Mesendoderm (in vitro differentiated cells): ENCODE data around the gene SAMMSON.

Source experiments
- DNase-seq: peaks from one replicate; pipeline ENCODE4 v3.0.0; 2013
- H2AK5ac ChIP-seq: 2 replicates; pipeline ENCODE4 v1.6.1; 2013; ENCODE audit warnings: low read length, inconsistent platforms
- H2BK120ac ChIP-seq: 2 replicates; pipeline ENCODE4 v1.6.1; 2013; ENCODE audit warnings: low read depth, mild to moderate bottlenecking, low read length, moderate library complexity, mixed read lengths
- H2BK15ac ChIP-seq: replicated peaks from 2 replicates; pipeline ENCODE4 v1.6.1; 2013; ENCODE audit warnings: low read depth, mild to moderate bottlenecking, moderate library complexity
- H2BK5ac ChIP-seq: 2 replicates; pipeline ENCODE4 v1.6.1; 2013; ENCODE audit warnings: low read length, inconsistent platforms
- H3K18ac ChIP-seq: 2 replicates; pipeline ENCODE4 v1.6.1; 2013; ENCODE audit warnings: mild to moderate bottlenecking, low read length, mixed read lengths
- H3K23ac ChIP-seq: one replicate; pipeline ENCODE4 v1.6.1; 2013; ENCODE audit warnings: low read length
- H3K27ac ChIP-seq: 2 replicates; pipeline ENCODE4 v1.5.1; 2013; ENCODE audit warnings: low read depth, mild to moderate bottlenecking, inconsistent platforms, low read length, moderate library complexity
- H3K27me3 ChIP-seq: 2 replicates; pipeline ENCODE4 v1.6.1; 2013; ENCODE audit warnings: low read length, control low read depth, mild to moderate bottlenecking, inconsistent platforms; ENCODE audit not compliant: insufficient read depth, poor library complexity
- H3K36me3 ChIP-seq: 2 replicates; pipeline ENCODE4 v1.6.1; 2013; ENCODE audit warnings: low read length, inconsistent platforms; ENCODE audit not compliant: control insufficient read depth, insufficient read depth
- H3K4ac ChIP-seq: one replicate; pipeline ENCODE4 v1.6.1; 2013; ENCODE audit warnings: low read depth, mild to moderate bottlenecking, low read length, moderate library complexity
- H3K4me1 ChIP-seq: 2 replicates; pipeline ENCODE4 v1.6.1; 2013; ENCODE audit warnings: low read depth, low read length, inconsistent platforms; ENCODE audit not compliant: control insufficient read depth
- H3K4me2 ChIP-seq: 2 replicates; pipeline ENCODE4 v1.6.1; 2013; ENCODE audit warnings: low read length
- H3K4me3 ChIP-seq: 2 replicates; pipeline ENCODE4 v1.5.1; 2013; ENCODE audit warnings: mild to moderate bottlenecking, low read length
- H3K56ac ChIP-seq: one replicate; pipeline ENCODE4 v1.6.1; 2013; ENCODE audit warnings: low read length
- H3K79me1 ChIP-seq: 2 replicates; pipeline ENCODE4 v1.6.1; 2013; ENCODE audit warnings: low read length, inconsistent platforms
- H3K79me2 ChIP-seq: 2 replicates; pipeline ENCODE4 v1.6.1; 2013; ENCODE audit warnings: mild to moderate bottlenecking, low read length; ENCODE audit not compliant: control insufficient read depth, insufficient read depth
- H3K9ac ChIP-seq: 2 replicates; pipeline ENCODE4 v1.6.1; 2013; ENCODE audit warnings: low read length, inconsistent platforms
- H4K5ac ChIP-seq: one replicate; pipeline ENCODE4 v1.6.1; 2013; ENCODE audit warnings: low read length
- H4K8ac ChIP-seq: one replicate; pipeline ENCODE4 v1.6.1; 2013; ENCODE audit warnings: low read depth, mild to moderate bottlenecking, control low read depth, low read length, moderate library complexity
- WGBS: extraction: QIAGEN DNeasy Blood & Tissue Kit; methylation state at CpG from one replicate; pipeline ENCODE4 v1.1.7; 2013; ENCODE audit warnings: low lambda C conversion rate, missing lambda C conversion rate; ENCODE audit not compliant: insufficient coverage; ENCODE audit errors: extremely low coverage; 5-methylcytosine and 5-hydroxymethylcytosine counted together

Gene SAMMSON

DNA sequence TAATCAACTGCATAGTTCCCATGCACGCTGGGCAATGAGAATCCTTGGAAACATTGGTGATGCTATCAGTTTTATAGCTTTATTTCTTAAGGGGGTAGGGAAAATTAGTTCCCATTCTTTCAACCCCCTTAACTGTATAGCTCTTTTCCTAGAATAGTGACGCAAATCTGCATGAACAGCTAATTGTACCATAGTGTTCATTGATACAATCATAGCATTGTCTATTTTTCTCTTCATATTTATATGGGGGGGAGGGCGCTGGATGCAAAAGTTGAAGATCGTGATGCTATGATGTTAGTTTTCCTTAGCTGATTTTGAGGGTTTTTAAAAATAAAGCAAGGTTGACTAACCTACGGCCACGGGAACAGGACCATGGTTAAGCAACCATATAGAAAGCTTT is 32.4 kb upstream of the SAMMSON start:
- H3K18ac ChIP-seq = no peak overlapping the region
- H3K4me1 ChIP-seq = no peaks in the 10 kb centered on the region
- no peaks in the 10 kb centered on the region for H3K79me1 ChIP-seq
- H2BK5ac ChIP-seq = no peak overlapping the region
- H2AK5ac ChIP-seq = no peak overlapping the region
- no peak for DNase-seq
- H4K8ac ChIP-seq = no peak overlapping the region
- no peak overlapping the region for H3K9ac ChIP-seq
- no peak overlapping the region for H3K23ac ChIP-seq
- H3K36me3 ChIP-seq = no peaks in the 10 kb centered on the region
- no peaks in the 10 kb centered on the region for H3K27me3 ChIP-seq
- H4K5ac ChIP-seq = no peak overlapping the region
- H3K4me2 ChIP-seq = no peak overlapping the region
- no peak overlapping the region for H3K56ac ChIP-seq
- WGBS = no CpG with 5 or more reads among the region's 6 CpGs
- no peak overlapping the region for H3K27ac ChIP-seq
- H2BK15ac ChIP-seq = no peak overlapping the region
- H2BK120ac ChIP-seq = no peak overlapping the region
- H3K4me3 ChIP-seq = no peak overlapping the region
- H3K79me2 ChIP-seq = no peaks in the 10 kb centered on the region
- H3K4ac ChIP-seq = no peak overlapping the region

DNA sequence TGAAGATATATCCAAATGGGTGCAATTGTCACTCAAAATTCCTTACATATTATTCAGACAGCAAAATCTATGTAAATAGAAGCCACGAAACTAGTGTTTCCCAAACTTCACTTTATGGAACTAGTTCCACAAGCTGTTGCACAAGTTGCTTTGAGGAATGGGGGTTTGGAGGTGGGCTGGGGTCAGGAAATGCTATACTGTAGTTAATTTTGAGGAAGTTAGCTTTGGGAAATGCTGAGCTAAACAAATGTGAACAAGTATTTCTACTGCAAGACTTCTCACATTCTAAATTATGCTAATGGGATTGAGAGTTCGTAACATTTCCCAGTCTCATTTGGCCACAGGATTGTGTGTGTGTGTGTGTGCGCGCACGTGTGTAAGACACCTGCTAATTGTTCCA is 28.7 kb upstream of the SAMMSON start:
- no peak overlapping the region for H3K4ac ChIP-seq
- H2BK120ac ChIP-seq = no peak overlapping the region
- H3K4me1 ChIP-seq = no peaks in the 10 kb centered on the region
- H3K27ac ChIP-seq = no peak overlapping the region
- no peak overlapping the region for H3K4me2 ChIP-seq
- no peak overlapping the region for H4K5ac ChIP-seq
- no peak overlapping the region for H4K8ac ChIP-seq
- no peaks in the 10 kb centered on the region for H3K79me2 ChIP-seq
- no peaks in the 10 kb centered on the region for H3K27me3 ChIP-seq
- H2AK5ac ChIP-seq = no peak overlapping the region
- H2BK15ac ChIP-seq = no peak overlapping the region
- H3K79me1 ChIP-seq = no peaks in the 10 kb centered on the region
- no peak for DNase-seq
- H3K36me3 ChIP-seq = no peaks in the 10 kb centered on the region
- no peak overlapping the region for H3K23ac ChIP-seq
- no CpG with 5 or more reads among the region's 5 CpGs for WGBS
- H3K18ac ChIP-seq = no peak overlapping the region
- no peak overlapping the region for H3K4me3 ChIP-seq
- H3K56ac ChIP-seq = no peak overlapping the region
- no peak overlapping the region for H2BK5ac ChIP-seq
- no peak overlapping the region for H3K9ac ChIP-seq

DNA sequence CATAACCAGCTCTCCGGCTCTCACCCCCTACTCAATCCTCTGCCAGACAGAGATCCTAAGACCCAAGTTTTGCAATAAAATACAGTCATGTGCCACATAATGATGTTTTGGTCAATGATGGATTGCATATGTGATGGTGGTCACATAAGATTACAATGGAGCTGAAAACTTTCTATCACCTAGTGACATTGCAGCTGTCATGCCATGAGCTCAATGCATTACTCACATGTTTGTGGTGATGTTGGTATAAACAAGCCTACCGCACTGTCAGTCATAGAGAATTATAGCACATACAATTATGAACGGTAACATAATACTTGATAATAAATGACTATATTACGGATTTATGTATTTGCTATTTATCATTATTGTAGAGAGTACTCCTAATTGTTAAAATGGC is 26.9 kb upstream of the SAMMSON start:
- no peak overlapping the region for H3K27ac ChIP-seq
- no CpG with 5 or more reads among the region's 4 CpGs for WGBS
- DNase-seq = no peak

DNA sequence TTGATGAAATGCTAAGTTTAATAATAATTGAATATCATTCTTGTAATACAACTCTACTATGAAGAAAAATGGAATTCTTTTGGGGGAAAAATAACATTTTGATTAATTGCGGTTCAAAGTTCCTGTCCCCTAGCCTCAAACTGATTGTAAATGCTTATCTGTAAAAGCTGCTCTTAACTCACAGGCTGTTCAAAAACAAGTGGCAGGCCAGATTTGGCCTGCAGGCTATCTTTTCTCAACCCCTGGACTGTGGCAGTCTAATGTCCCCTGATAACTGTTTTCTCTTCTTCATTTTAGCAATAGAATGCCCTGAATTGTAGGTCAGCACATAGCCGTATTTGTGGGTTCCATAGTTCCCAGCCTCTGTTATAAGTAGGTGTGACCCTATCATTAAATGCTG is 23.5 kb upstream of the SAMMSON start:
- Histone ChIP-seq H3K79me1 (no peaks in the 10 kb centered on the region), H2BK120ac (no peak overlapping the region), H2BK5ac (no peak overlapping the region), H3K23ac (no peak overlapping the region), H3K36me3 (no peaks in the 10 kb centered on the region), H3K27ac (no peak overlapping the region), H2BK15ac (no peak overlapping the region), H3K27me3 (no peaks in the 10 kb centered on the region), H3K79me2 (no peaks in the 10 kb centered on the region), H4K8ac (no peak overlapping the region), H3K4ac (no peak overlapping the region), H3K9ac (no peak overlapping the region), H3K4me3 (no peak overlapping the region), H3K18ac (no peak overlapping the region), H3K4me2 (no peak overlapping the region), H3K4me1 (no peaks in the 10 kb centered on the region), H2AK5ac (no peak overlapping the region), H3K56ac (no peak overlapping the region), H4K5ac (no peak overlapping the region)
- DNase-seq = no peak
- no CpG with 5 or more reads among the region's 2 CpGs for WGBS

More for the DNA sequence above, 26.9 kb upstream of the SAMMSON start:
- Histone ChIP-seq H2BK5ac (no peak overlapping the region), H3K9ac (no peak overlapping the region), H3K23ac (no peak overlapping the region), H3K4me2 (no peak overlapping the region), H3K27me3 (no peaks in the 10 kb centered on the region), H3K4me1 (no peaks in the 10 kb centered on the region), H3K79me1 (no peaks in the 10 kb centered on the region), H3K79me2 (no peaks in the 10 kb centered on the region), H4K8ac (no peak overlapping the region), H2AK5ac (no peak overlapping the region), H3K4me3 (no peak overlapping the region), H2BK15ac (no peak overlapping the region), H3K36me3 (no peaks in the 10 kb centered on the region), H4K5ac (no peak overlapping the region), H3K56ac (no peak overlapping the region), H2BK120ac (no peak overlapping the region), H3K18ac (no peak overlapping the region), H3K4ac (no peak overlapping the region)

DNA sequence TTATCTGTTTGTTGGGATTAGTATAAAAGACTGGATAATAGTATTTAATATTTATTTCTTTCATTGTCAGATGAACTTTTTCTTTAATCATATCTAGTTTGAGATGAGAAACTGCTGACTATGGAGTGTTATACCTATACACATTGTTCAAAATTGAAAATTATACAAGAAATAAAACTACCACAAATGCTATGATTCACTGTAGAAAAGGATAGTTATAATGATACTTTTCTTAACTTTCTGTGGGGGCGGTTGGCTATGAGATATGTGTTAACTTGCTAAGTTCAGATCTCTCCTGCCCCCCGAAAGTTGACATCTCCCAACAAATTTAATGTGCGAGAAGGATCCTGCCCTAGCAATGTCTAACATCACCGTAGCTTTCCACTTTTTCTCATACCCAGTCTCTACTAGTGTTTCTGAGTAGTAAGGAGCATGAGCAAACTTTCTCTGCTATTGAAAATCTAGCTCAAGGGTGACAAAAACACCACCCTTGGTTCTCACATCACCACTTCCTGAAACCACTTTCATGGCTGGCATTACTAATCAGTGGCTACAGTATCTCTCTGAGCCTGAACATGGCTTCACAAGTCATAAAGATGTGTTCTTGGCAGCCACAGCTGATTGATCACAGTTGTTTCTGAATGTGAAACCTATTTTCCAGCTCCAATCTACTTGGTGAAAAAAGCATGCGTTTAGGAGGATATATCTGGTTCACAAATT is 15.8 kb upstream of the SAMMSON start:
- H3K27me3 ChIP-seq = no peaks in the 10 kb centered on the region
- no peak overlapping the region for H4K5ac ChIP-seq
- no peaks in the 10 kb centered on the region for H3K79me2 ChIP-seq
- H3K18ac ChIP-seq = no peak overlapping the region
- H3K36me3 ChIP-seq = no peaks in the 10 kb centered on the region
- no peak overlapping the region for H3K23ac ChIP-seq
- no peak overlapping the region for H3K9ac ChIP-seq
- H3K79me1 ChIP-seq = no peaks in the 10 kb centered on the region
- no peak overlapping the region for H4K8ac ChIP-seq
- no peak overlapping the region for H2BK5ac ChIP-seq
- H2BK15ac ChIP-seq = no peak overlapping the region
- no peak for DNase-seq
- H3K4me3 ChIP-seq = no peak overlapping the region
- no peaks in the 10 kb centered on the region for H3K4me1 ChIP-seq
- H3K56ac ChIP-seq = no peak overlapping the region
- no peak overlapping the region for H3K4ac ChIP-seq
- no peak overlapping the region for H3K4me2 ChIP-seq
- no peak overlapping the region for H2AK5ac ChIP-seq
- H3K27ac ChIP-seq = no peak overlapping the region
- WGBS = no CpG with 5 or more reads among the region's 5 CpGs
- H2BK120ac ChIP-seq = no peak overlapping the region

DNA sequence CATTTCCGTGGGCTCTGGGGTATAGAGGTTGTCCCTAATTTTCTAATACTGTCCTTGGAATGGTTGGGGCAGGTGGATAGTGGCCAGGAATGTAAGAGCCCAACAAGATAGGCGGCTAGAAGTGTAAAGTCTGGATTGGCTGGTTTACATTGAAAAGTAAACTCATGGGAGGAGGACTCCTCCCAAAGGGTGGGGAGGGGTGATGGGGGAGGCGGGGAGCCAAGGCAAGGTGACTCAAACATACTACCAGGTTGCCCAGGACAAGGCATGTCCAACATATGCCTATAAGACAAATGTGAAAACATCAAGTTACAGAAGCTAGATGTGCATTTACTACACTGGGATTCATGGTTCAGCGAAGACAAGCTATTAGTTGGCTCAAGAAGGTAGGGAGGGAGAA is 14.3 kb upstream of the SAMMSON start:
- Histone ChIP-seq H3K23ac (no peak overlapping the region), H2AK5ac (no peak overlapping the region), H3K4me1 (no peaks in the 10 kb centered on the region), H3K4me2 (no peak overlapping the region), H3K36me3 (no peaks in the 10 kb centered on the region), H3K27ac (no peak overlapping the region), H2BK15ac (no peak overlapping the region), H3K79me1 (no peaks in the 10 kb centered on the region), H3K4ac (no peak overlapping the region), H4K8ac (no peak overlapping the region), H3K18ac (no peak overlapping the region), H3K56ac (no peak overlapping the region), H2BK120ac (no peak overlapping the region), H3K9ac (no peak overlapping the region), H3K27me3 (no peaks in the 10 kb centered on the region), H4K5ac (no peak overlapping the region), H2BK5ac (no peak overlapping the region), H3K79me2 (no peaks in the 10 kb centered on the region), H3K4me3 (no peak overlapping the region)
- no peak for DNase-seq
- WGBS = no CpG with 5 or more reads among the region's 4 CpGs
